Kidney capillary endothelial cell (primary cell): ENCODE results near the gene SLC2A5.

Experiments
- DNase-seq: peaks from one replicate; pipeline ENCODE4 v3.0.0-alpha.2; 2018; ENCODE audit warnings: low spot score

The SLC2A5 gene

GRCh38 chr1:9061252-9061960 is 8.0 kb downstream of the SLC2A5 start:
- no peak for DNase-seq

GRCh38 chr1:9059891-9060744 is 9.3 kb downstream of the SLC2A5 start:
- no peak for DNase-seq

- DNase-seq: no peak
Measured at GRCh38 chr1:9058465-9058864, 11.0 kb downstream of the SLC2A5 start.

- DNase-seq: no peak
Measured at GRCh38 chr1:9057851-9058250, 11.6 kb downstream of the SLC2A5 start.

- DNase-seq: no peak
Measured at GRCh38 chr1:9052272-9053049, 17.0 kb downstream of the SLC2A5 start.

GRCh38 chr1:9051379-9051778 is 18.1 kb downstream of the SLC2A5 start:
- DNase-seq: no peak

GRCh38 chr1:9050803-9051202 is 18.6 kb downstream of the SLC2A5 start:
- no peak for DNase-seq

GRCh38 chr1:9048551-9048950 is 20.9 kb downstream of the SLC2A5 start:
- no peak for DNase-seq

- DNase-seq: no peak
Measured at GRCh38 chr1:9047019-9047418, 22.4 kb downstream of the SLC2A5 start.

GRCh38 chr1:9045861-9046510 is 23.4 kb downstream of the SLC2A5 start:
- no peak for DNase-seq

GRCh38 chr1:9044236-9044635 is 25.2 kb downstream of the SLC2A5 start:
- no peak for DNase-seq

- DNase-seq: no peak
Measured at GRCh38 chr1:9042272-9042671, 27.2 kb downstream of the SLC2A5 start.

GRCh38 chr1:9041116-9041779 is 28.2 kb downstream of the SLC2A5 start:
- DNase-seq: no peak

- no peak for DNase-seq
Measured at GRCh38 chr1:9040659-9041030, 28.8 kb downstream of the SLC2A5 start.

GRCh38 chr1:9039761-9040658 is 29.4 kb downstream of the SLC2A5 start:
- no peak for DNase-seq

- no peak for DNase-seq
Measured at GRCh38 chr1:9038881-9039760, 30.3 kb downstream of the SLC2A5 start.

- no peak for DNase-seq
Measured at GRCh38 chr1:9038338-9038650, 31.1 kb downstream of the SLC2A5 start.

GRCh38 chr1:9037476-9038337 is 31.7 kb downstream of the SLC2A5 start:
- DNase-seq: no peak

- DNase-seq: no peak
Measured at GRCh38 chr1:9035226-9035625, 34.2 kb downstream of the SLC2A5 start.
